ENCODE measurements around the gene KPNA5. TPM values are rescaled to one million over a fixed set of nuclear protein-coding genes. Genes with fewer than 3 reads are reported as not detected.
"Not testable (repeated sequence)": the region's sequence is repeated elsewhere in the genome, so short reads cannot be mapped to it uniquely, and the experiment has no call there.

The KPNA5 gene
- total RNA-seq, 4 donors from 2014 or later: 1.1 to 8.2 (median 3.2) TPM

DNA sequence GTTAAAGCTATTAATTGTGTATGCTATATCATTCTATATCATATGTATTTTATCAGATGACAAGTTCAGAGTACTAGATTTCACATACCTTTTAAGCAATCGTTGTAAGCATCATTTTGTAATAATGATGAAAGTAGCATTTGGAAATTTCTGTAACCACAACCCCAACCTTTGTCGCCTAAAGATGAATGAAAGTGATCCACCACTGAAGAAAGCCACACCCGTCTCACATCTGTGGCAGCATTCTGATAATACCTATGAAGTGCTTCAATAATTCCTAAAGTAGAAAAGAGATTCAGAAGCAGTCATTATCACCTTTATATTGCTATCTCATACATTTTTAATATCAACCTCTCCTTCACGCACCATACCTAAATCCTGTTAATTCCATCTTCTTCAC is 29.1 kb upstream of the KPNA5 start:
- H3K36me3 ChIP-seq: peaks cover 0 to 73% (median 0%) of the 10 kb centered on the region in 3 donors
- H3K9me3 ChIP-seq: no peaks in the 10 kb centered on the region
- 78 to 79% methylated on average over 4 of the region's 4 CpGs for WGBS, 2 donors
- no peak overlapping the region for H3K4me3 ChIP-seq
- DNase-seq: no peak
- no peak overlapping the region for H3K27ac ChIP-seq
- no peak for TF ChIP-seq POLR2A (IDR thresholded peaks at IDR 0.05)
- H3K27me3 ChIP-seq: no peaks in the 10 kb centered on the region
- intact Hi-C loops (cut with DNase I): no loop called here
- no peaks in the 10 kb centered on the region for H3K4me1 ChIP-seq

DNA sequence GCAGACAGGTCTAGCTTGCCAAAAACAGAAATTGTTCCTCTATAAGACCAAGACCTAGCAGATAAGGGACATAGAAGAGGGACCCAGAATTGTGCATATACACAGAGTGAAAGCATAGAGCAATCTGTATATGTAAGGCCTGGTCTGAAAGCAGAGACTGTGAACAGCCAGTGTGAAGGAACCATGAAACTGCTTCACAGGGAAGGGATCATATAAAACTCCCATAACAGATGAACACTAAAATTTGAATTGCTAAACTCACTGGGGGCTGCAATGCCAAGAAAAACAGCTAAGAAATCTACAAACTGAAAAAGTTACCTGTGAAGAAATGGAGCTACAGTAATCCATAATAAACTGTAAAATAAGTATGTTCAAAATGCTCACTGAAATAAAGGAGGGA is 19.4 kb upstream of the KPNA5 start:
- H3K4me3 ChIP-seq: no peak overlapping the region
- peaks cover 0 to 21% (median 0%) of the 10 kb centered on the region in 3 donors for H3K36me3 ChIP-seq
- no peak for TF ChIP-seq POLR2A (IDR thresholded peaks at IDR 0.05)
- TF ChIP-seq, protein P1, sequence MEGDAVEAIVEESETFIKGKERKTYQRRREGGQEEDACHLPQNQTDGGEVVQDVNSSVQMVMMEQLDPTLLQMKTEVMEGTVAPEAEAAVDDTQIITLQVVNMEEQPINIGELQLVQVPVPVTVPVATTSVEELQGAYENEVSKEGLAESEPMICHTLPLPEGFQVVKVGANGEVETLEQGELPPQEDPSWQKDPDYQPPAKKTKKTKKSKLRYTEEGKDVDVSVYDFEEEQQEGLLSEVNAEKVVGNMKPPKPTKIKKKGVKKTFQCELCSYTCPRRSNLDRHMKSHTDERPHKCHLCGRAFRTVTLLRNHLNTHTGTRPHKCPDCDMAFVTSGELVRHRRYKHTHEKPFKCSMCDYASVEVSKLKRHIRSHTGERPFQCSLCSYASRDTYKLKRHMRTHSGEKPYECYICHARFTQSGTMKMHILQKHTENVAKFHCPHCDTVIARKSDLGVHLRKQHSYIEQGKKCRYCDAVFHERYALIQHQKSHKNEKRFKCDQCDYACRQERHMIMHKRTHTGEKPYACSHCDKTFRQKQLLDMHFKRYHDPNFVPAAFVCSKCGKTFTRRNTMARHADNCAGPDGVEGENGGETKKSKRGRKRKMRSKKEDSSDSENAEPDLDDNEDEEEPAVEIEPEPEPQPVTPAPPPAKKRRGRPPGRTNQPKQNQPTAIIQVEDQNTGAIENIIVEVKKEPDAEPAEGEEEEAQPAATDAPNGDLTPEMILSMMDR (IDR thresholded peaks at IDR 0.05): no peak
- H3K27ac ChIP-seq: no peak overlapping the region
- DNase-seq: no peak
- peaks cover 6 to 27% (median 8%) of the 10 kb centered on the region in 3 donors for H3K4me1 ChIP-seq
- H3K9me3 ChIP-seq: no peaks in the 10 kb centered on the region
- H3K27me3 ChIP-seq: no peaks in the 10 kb centered on the region
- intact Hi-C loops (cut with DNase I): no loop called here

DNA sequence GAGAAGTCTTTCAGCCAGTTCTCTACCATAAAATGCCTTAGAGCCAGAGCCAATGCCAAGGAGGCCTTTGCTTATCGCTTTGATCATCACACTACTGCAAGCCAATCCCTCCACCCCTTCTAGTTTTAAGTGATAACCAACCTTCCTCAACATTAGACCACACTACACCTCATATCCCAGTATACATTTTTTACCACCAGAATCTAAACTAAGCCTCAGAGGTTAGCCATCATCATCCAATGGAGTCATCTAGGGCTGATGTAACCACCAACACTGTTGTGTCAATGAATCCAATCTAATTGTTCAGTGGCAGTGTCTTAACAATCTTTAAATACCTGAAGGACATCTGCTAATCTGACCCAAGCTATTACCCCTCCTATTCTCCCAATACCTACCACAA is 18.8 kb upstream of the KPNA5 start:
- Histone ChIP-seq H3K27me3 (no peaks in the 10 kb centered on the region), H3K4me1 (peaks cover 6 to 33% (median 12%) of the 10 kb centered on the region in 3 donors), H3K9me3 (no peaks in the 10 kb centered on the region), H3K4me3 (no peak overlapping the region), H3K36me3 (peaks cover 0 to 21% (median 0%) of the 10 kb centered on the region in 3 donors), H3K27ac (no peak overlapping the region)
- WGBS, 2 donors: 90 to 97% methylated on average over 1 of the region's 1 CpG
- intact Hi-C loops (cut with DNase I): no loop called here
- TF ChIP-seq, protein P1 (IDR thresholded peaks at IDR 0.05): no peak
- no peak for TF ChIP-seq POLR2A (IDR thresholded peaks at IDR 0.05)
- DNase-seq: no peak

DNA sequence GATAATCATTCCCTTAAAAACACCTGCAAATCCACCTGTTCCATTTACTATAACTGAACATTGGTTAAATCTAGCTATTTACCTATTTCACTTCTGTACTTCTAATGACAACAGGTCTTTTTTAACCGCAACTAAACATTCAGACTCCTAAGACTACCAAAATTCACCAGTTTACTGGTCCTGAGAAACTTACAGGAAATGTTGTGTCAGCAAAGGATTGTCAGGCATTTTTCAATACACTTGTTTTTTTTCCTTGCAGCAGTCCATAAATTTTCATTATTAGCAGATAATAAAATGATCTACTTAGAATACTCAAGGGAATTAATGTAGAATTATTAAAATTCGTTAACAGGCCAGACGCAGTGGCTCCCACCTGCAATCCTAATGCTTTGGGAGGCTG is 17.7 kb upstream of the KPNA5 start:
- no peaks in the 10 kb centered on the region for H3K27me3 ChIP-seq
- H3K27ac ChIP-seq: no peak overlapping the region
- intact Hi-C loops (cut with DNase I): no loop called here
- no peaks in the 10 kb centered on the region for H3K9me3 ChIP-seq
- WGBS, 2 donors: 98 to 100% methylated on average over 3 of the region's 3 CpGs
- TF ChIP-seq POLR2A (IDR thresholded peaks at IDR 0.05): no peak
- TF ChIP-seq, protein P1 (IDR thresholded peaks at IDR 0.05): no peak
- no peak for DNase-seq
- H3K4me3 ChIP-seq: no peak overlapping the region
- H3K36me3 ChIP-seq: peaks cover 0 to 12% (median 0%) of the 10 kb centered on the region in 3 donors
- H3K4me1 ChIP-seq: peaks cover 6 to 44% (median 19%) of the 10 kb centered on the region in 3 donors

DNA sequence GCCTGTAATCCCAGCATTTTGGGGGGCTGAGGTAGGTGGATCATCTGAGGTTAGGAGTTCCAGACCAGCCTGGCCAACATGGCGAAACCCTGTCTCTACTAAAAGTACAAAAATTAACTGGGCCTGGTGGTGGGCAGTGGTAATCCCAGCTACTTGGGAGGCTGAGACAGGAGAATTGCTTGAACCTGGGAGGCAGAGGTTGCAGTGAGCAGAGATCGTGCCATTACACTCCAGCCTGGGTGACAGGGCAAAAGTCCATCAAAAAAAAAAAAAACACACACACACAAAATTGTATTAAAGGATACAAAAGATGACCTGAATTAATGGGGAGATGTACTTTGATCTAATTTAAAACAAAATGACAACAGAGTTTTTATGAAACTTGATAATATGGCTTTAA is 16.8 kb upstream of the KPNA5 start:
- intact Hi-C loops (cut with DNase I); H3K9me3 ChIP-seq; H3K27ac ChIP-seq; H3K27me3 ChIP-seq; DNase-seq; H3K36me3 ChIP-seq; H3K4me3 ChIP-seq: not testable (repeated sequence)
- peaks cover 6 to 45% (median 19%) of the 10 kb centered on the region in 3 donors for H3K4me1 ChIP-seq
- WGBS, 2 donors: 71 to 90% methylated on average over 1 to 2 of the region's 2 CpGs

DNA sequence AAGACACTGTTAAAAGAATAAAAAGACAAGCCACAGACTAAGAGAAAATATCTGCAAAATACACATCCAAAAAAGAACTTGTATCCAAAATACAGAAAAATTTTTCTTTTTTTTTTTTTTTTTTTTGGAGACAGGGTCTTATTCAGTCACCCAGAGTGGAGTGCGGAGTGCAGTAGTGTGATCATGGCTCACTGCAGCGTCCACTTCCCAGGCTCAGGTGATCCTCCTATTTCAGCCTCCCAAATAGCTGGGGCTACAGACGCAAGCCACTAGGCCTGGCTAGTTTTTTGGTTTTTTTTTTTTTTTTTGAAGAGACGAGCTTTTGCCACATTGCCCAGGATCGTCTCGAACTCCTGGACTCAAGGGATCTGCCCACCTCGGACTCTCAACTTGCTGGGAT is 15.5 kb upstream of the KPNA5 start:
- Histone ChIP-seq H3K4me3 (no peak overlapping the region), H3K36me3 (peaks cover 0 to 6% (median 0%) of the 10 kb centered on the region in 3 donors), H3K27ac (no peak overlapping the region), H3K4me1 (peaks cover 6 to 45% (median 19%) of the 10 kb centered on the region in 3 donors), H3K9me3 (no peaks in the 10 kb centered on the region), H3K27me3 (no peaks in the 10 kb centered on the region)
- WGBS, 2 donors: 72 to 85% methylated on average over 7 of the region's 7 CpGs
- no peak for DNase-seq
- intact Hi-C loops (cut with DNase I): no loop called here
- TF ChIP-seq POLR2A (IDR thresholded peaks at IDR 0.05): no peak
- TF ChIP-seq, protein P1 (IDR thresholded peaks at IDR 0.05): no peak
